Neural cell (in vitro differentiated cells): ENCODE results near the gene TBPL1.

ENCODE experiments used
- CTCF ChIP-seq: fragments of 450-650 bp; IDR thresholded peaks from 2 replicates; pipeline ENCODE4 v1.5.1; 2014; ENCODE audit warnings: antibody characterized with exemption, mild to moderate bottlenecking, moderate library complexity; ENCODE audit not compliant: poor library complexity, severe bottlenecking
- EP300 ChIP-seq: fragments of 450-650 bp; conservative IDR thresholded peaks from 2 replicates; pipeline ENCODE4 v1.6.1; 2014; ENCODE audit warnings: antibody characterized with exemption, mild to moderate bottlenecking, moderate library complexity; ENCODE audit not compliant: poor library complexity, severe bottlenecking
- EZH2 ChIP-seq: fragments of 200-600, 300-800 bp; shearing (Covaris generic), sonication (generic); IDR thresholded peaks from 2 replicates; pipeline ENCODE4 v1.6.1; 2014; ENCODE audit warnings: antibody characterized with exemption, low read length, borderline replicate concordance, mild to moderate bottlenecking; ENCODE audit not compliant: insufficient read depth, poor library complexity, severe bottlenecking
- MXI1 ChIP-seq: fragments of 450-650 bp; conservative IDR thresholded peaks from 2 replicates; pipeline ENCODE4 v1.6.1; 2014; ENCODE audit warnings: antibody characterized with exemption, mild to moderate bottlenecking; ENCODE audit not compliant: poor library complexity, severe bottlenecking
- POLR2AphosphoS5 ChIP-seq: IDR thresholded peaks from 2 replicates; pipeline ENCODE4 v1.6.1; 2012
- RAD21 ChIP-seq: fragments of 450-650 bp; conservative IDR thresholded peaks from 2 replicates; pipeline ENCODE4 v1.6.1; 2014; ENCODE audit warnings: antibody characterized with exemption, mild to moderate bottlenecking, moderate library complexity
- REST ChIP-seq: IDR thresholded peaks from 2 replicates; pipeline ENCODE4 v1.6.1; 2012; ENCODE audit warnings: borderline replicate concordance
- SMC3 ChIP-seq: fragments of 450-650 bp; conservative IDR thresholded peaks from 2 replicates; pipeline ENCODE4 v1.6.1; 2014; ENCODE audit warnings: antibody characterized with exemption, mild to moderate bottlenecking, moderate library complexity; ENCODE audit not compliant: poor library complexity

- TF ChIP-seq POLR2AphosphoS5 (no peak), CTCF (no peak), MXI1 (no peak), EZH2 (no peak), REST (no peak), RAD21 (no peak), SMC3 (no peak), EP300 (no peak)
Observed at GRCh38 chr6:134000443-134000842, 47.4 kb downstream of the TBPL1 start.
